Mesenchymal stem cell (in vitro differentiated cells and primary cell): ENCODE measurements around the gene SNRNP40.

ENCODE experiments used
- DNase-seq: peaks from one replicate; pipeline ENCODE4 v3.0.0-alpha.2; 2013
- H2AFZ ChIP-seq: one replicate; pipeline ENCODE4 v1.6.1; 2013; ENCODE audit warnings: low read depth, mild to moderate bottlenecking, control low read depth, inconsistent platforms, low read length, moderate library complexity
- H2AK5ac ChIP-seq: 2 replicates; pipeline ENCODE4 v1.6.1; 2013; ENCODE audit warnings: low read length, moderate library complexity, mild to moderate bottlenecking, inconsistent platforms; ENCODE audit not compliant: severe bottlenecking
- H2BK120ac ChIP-seq: one replicate; pipeline ENCODE4 v1.6.1; 2013; ENCODE audit warnings: low read depth, mild to moderate bottlenecking, inconsistent platforms, low read length, moderate library complexity
- H2BK12ac ChIP-seq, 2 experiments: one replicate each; pipeline ENCODE4 v1.6.1; 2013; ENCODE audit warnings: inconsistent platforms in 2 of 2, low read length in 2 of 2, mild to moderate bottlenecking in 2 of 2, moderate library complexity in 2 of 2, control low read depth in 1 of 2
- H2BK15ac ChIP-seq: one replicate; pipeline ENCODE4 v1.6.1; 2013; ENCODE audit warnings: mild to moderate bottlenecking, low read depth, inconsistent platforms; ENCODE audit not compliant: poor library complexity, severe bottlenecking
- H2BK5ac ChIP-seq: 2 replicates; pipeline ENCODE4 v1.6.1; 2013; ENCODE audit warnings: low read depth, mild to moderate bottlenecking, low read length, control low read depth, inconsistent platforms; ENCODE audit not compliant: poor library complexity, severe bottlenecking
- H3K14ac ChIP-seq, 2 experiments: one replicate each; pipeline ENCODE4 v1.6.1; 2013; ENCODE audit warnings: inconsistent platforms in 2 of 2, low read length in 2 of 2, control low read depth in 1 of 2, mild to moderate bottlenecking in 1 of 2, moderate library complexity in 1 of 2
- H3K18ac ChIP-seq, 2 experiments: one replicate each; pipeline ENCODE4 v1.6.1; 2013; ENCODE audit warnings: inconsistent platforms in 2 of 2, low read length in 2 of 2, control low read depth in 1 of 2, low read depth in 1 of 2, mild to moderate bottlenecking in 1 of 2
- H3K23ac ChIP-seq, 2 experiments: one replicate each; pipeline ENCODE4 v1.6.1; 2013; ENCODE audit warnings: inconsistent platforms in 2 of 2, low read length in 2 of 2, mild to moderate bottlenecking in 2 of 2, moderate library complexity in 2 of 2, control low read depth in 1 of 2
- H3K27ac ChIP-seq: 2 replicates; pipeline ENCODE4 v1.5.1; 2013; ENCODE audit warnings: mild to moderate bottlenecking, moderate library complexity, low read length, control low read depth, inconsistent platforms; ENCODE audit not compliant: poor library complexity, severe bottlenecking
- H3K27me3 ChIP-seq, 2 experiments: 2 replicates each; pipeline versions ENCODE4 v1.6.1 to v1.7.0; 2013; ENCODE audit warnings: low read length in 2 of 2, mild to moderate bottlenecking in 2 of 2, moderate library complexity in 2 of 2, control low read depth in 1 of 2, inconsistent platforms in 1 of 2; ENCODE audit not compliant: control insufficient read depth in 1 of 2, insufficient read depth in 1 of 2
- H3K36me3 ChIP-seq, 2 experiments: 2 replicates each; pipeline versions ENCODE4 v1.6.1 to v1.7.0; 2013; ENCODE audit warnings: low read length in 2 of 2, control low read depth in 1 of 2, inconsistent platforms in 1 of 2, low read depth in 1 of 2, mild to moderate bottlenecking in 1 of 2; ENCODE audit not compliant: insufficient read depth in 2 of 2, control insufficient read depth in 1 of 2
- H3K4ac ChIP-seq, 2 experiments: one replicate each; pipeline ENCODE4 v1.6.1; 2013; ENCODE audit warnings: inconsistent platforms in 2 of 2, low read length in 2 of 2, mild to moderate bottlenecking in 2 of 2, moderate library complexity in 2 of 2, control low read depth in 1 of 2, low read depth in 1 of 2
- H3K4me1 ChIP-seq: 2 replicates; pipeline ENCODE4 v1.6.1; 2013; ENCODE audit warnings: low read depth, low read length, control low read depth; ENCODE audit not compliant: control insufficient read depth, insufficient read depth
- H3K4me2 ChIP-seq: 2 replicates; pipeline ENCODE4 v1.6.1; 2013; ENCODE audit warnings: low read length, mild to moderate bottlenecking, inconsistent platforms; ENCODE audit not compliant: poor library complexity, severe bottlenecking
- H3K4me3 ChIP-seq, 2 experiments: 2 replicates each; pipeline versions ENCODE4 v1.5.1 to v1.7.0; 2013; ENCODE audit warnings: low read length in 2 of 2, mild to moderate bottlenecking in 2 of 2, control low read depth in 1 of 2, low read depth in 1 of 2; ENCODE audit not compliant: insufficient read depth in 1 of 2
- H3K79me1 ChIP-seq: replicated peaks from 2 replicates; pipeline ENCODE4 v1.6.1; 2013; ENCODE audit warnings: mild to moderate bottlenecking, control low read depth, low read length, inconsistent platforms; ENCODE audit not compliant: poor library complexity, severe bottlenecking
- H3K9ac ChIP-seq: 2 replicates; pipeline ENCODE4 v1.7.0; 2013; ENCODE audit warnings: mild to moderate bottlenecking, low read length, moderate library complexity
- H3K9me3 ChIP-seq: 2 replicates; pipeline ENCODE4 v1.7.0; 2013; ENCODE audit warnings: mild to moderate bottlenecking, low read length; ENCODE audit not compliant: control insufficient read depth
- H4K8ac ChIP-seq: one replicate; pipeline ENCODE4 v1.6.1; 2013; ENCODE audit warnings: inconsistent platforms, mild to moderate bottlenecking, low read length, moderate library complexity
- H4K91ac ChIP-seq: one replicate; pipeline ENCODE4 v1.6.1; 2013; ENCODE audit warnings: mild to moderate bottlenecking, low read length, inconsistent platforms
- WGBS: methylation state at CpG from one replicate; pipeline ENCODE4 v1.1.7; 2013; ENCODE audit warnings: mixed read lengths; 5-methylcytosine and 5-hydroxymethylcytosine counted together

Gene SNRNP40

DNA sequence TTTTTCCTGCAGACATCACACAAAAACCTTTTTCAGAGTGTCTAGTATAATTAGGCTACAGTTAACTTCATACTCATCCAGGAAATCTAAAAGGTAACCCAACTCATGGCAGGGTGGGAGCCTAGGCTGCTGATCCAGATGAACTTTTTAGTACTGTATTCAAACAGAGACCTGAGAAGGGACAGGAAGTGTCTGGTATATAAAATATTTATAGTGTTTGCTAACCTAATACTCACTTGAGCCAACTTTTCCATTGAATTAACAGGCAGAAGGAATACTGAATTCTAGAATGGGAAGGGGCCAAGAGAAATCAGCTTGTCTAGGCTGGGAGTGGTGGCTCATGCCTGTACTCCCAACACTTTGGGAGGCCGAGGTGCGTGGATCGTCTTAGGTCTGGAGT, 34.7 kb downstream of the SNRNP40 start:
- 100% methylated on average over 3 of the region's 3 CpGs for WGBS
- H3K4me3 ChIP-seq: no peak overlapping the region
- no peak for DNase-seq
- no peaks in the 10 kb centered on the region for H3K27me3 ChIP-seq
- H2BK120ac ChIP-seq: no peak overlapping the region
- no peak overlapping the region for H3K23ac ChIP-seq
- H3K79me1 ChIP-seq: peaks cover 5% of the 10 kb centered on the region
- no peak overlapping the region for H3K4ac ChIP-seq
- H3K4me2 ChIP-seq: no peak overlapping the region
- H3K18ac ChIP-seq: no peak overlapping the region
- H4K8ac ChIP-seq: no peak overlapping the region
- H3K9ac ChIP-seq: no peak overlapping the region
- no peak overlapping the region for H4K91ac ChIP-seq
- H2AK5ac ChIP-seq: no peak overlapping the region
- peaks cover 25 to 87% of the 10 kb centered on the region in 2 experiments for H3K36me3 ChIP-seq
- H2BK5ac ChIP-seq: no peak overlapping the region
- H3K4me1 ChIP-seq: no peaks in the 10 kb centered on the region
- H2AFZ ChIP-seq: no peak overlapping the region
- H3K14ac ChIP-seq: no peak overlapping the region
- no peaks in the 10 kb centered on the region for H3K9me3 ChIP-seq
- no peak overlapping the region for H2BK15ac ChIP-seq
- H2BK12ac ChIP-seq: no peak overlapping the region
- H3K27ac ChIP-seq: no peak overlapping the region

DNA sequence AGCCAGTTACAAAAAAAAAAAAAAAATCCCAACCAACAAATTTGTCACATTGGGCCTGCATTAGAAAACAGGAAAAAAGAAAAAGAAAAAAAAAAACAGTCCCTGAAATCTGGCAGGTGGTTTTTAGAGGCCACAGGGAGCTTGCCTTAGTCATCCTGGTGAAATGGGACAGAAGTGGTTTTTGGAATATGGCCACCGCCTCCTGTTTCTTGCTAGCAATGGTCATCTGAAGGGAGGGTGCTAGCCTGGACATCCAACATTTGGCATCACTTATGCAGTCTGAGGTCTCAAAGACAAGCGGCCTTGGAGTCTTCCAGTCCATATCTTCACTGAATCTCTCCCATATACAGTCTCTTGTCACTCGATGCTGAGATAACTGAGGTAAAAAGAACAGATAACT, 36.8 kb downstream of the SNRNP40 start:
- no peaks in the 10 kb centered on the region for H3K9me3 ChIP-seq
- H3K14ac ChIP-seq: no peak overlapping the region
- no peak overlapping the region for H3K18ac ChIP-seq
- peaks cover 22 to 66% of the 10 kb centered on the region in 2 experiments for H3K36me3 ChIP-seq
- no peak overlapping the region for H4K8ac ChIP-seq
- H3K9ac ChIP-seq: no peak overlapping the region
- H2BK5ac ChIP-seq: no peak overlapping the region
- peaks cover 2% of the 10 kb centered on the region for H3K79me1 ChIP-seq
- H3K27ac ChIP-seq: no peak overlapping the region
- no peak overlapping the region for H3K23ac ChIP-seq
- no peak overlapping the region for H2BK120ac ChIP-seq
- no peak overlapping the region for H4K91ac ChIP-seq
- no peak overlapping the region for H2BK15ac ChIP-seq
- no peak overlapping the region for H3K4ac ChIP-seq
- H3K27me3 ChIP-seq: no peaks in the 10 kb centered on the region
- WGBS: 100% methylated on average over 1 of the region's 3 CpGs
- no peak overlapping the region for H3K4me2 ChIP-seq
- no peak overlapping the region for H3K4me3 ChIP-seq
- H2AFZ ChIP-seq: no peak overlapping the region
- H3K4me1 ChIP-seq: no peaks in the 10 kb centered on the region
- no peak overlapping the region for H2BK12ac ChIP-seq
- no peak overlapping the region for H2AK5ac ChIP-seq
- no peak for DNase-seq

DNA sequence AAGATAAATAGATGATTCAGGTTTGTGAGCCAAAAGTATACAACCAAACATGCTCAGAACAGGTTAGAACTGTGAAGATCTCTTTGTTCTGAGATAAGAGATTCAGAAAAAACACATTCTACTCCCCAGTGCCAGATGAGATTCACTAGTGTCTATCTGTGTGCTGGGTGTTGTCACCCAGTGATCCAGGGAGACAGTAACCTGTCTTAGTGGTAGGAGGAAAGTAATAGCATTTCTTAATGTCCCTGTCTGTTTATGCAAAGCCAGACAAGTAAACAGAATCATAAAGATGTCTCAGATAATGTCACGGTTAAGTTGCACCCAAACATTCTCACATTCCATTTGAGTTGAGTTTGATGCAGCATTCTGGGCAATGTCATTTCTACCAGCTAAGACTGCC, 38.0 kb downstream of the SNRNP40 start:
- H2BK15ac ChIP-seq: no peak overlapping the region
- H2AK5ac ChIP-seq: no peak overlapping the region
- H3K79me1 ChIP-seq: no peaks in the 10 kb centered on the region
- no peak overlapping the region for H3K18ac ChIP-seq
- no peak overlapping the region for H2BK12ac ChIP-seq
- no peak overlapping the region for H3K23ac ChIP-seq
- H3K9ac ChIP-seq: no peak overlapping the region
- H3K27ac ChIP-seq: no peak overlapping the region
- no peaks in the 10 kb centered on the region for H3K9me3 ChIP-seq
- no peak overlapping the region for H4K91ac ChIP-seq
- no peak overlapping the region for H3K4me2 ChIP-seq
- no peaks in the 10 kb centered on the region for H3K4me1 ChIP-seq
- no peak overlapping the region for H2AFZ ChIP-seq
- H3K27me3 ChIP-seq: no peaks in the 10 kb centered on the region
- no peak overlapping the region for H2BK120ac ChIP-seq
- H4K8ac ChIP-seq: no peak overlapping the region
- H3K4me3 ChIP-seq: no peak overlapping the region
- H3K14ac ChIP-seq: no peak overlapping the region
- no peak for DNase-seq
- 83% methylated on average over 1 of the region's 1 CpG for WGBS
- no peak overlapping the region for H3K4ac ChIP-seq
- no peak overlapping the region for H2BK5ac ChIP-seq
- H3K36me3 ChIP-seq: peaks cover 22 to 54% of the 10 kb centered on the region in 2 experiments

DNA sequence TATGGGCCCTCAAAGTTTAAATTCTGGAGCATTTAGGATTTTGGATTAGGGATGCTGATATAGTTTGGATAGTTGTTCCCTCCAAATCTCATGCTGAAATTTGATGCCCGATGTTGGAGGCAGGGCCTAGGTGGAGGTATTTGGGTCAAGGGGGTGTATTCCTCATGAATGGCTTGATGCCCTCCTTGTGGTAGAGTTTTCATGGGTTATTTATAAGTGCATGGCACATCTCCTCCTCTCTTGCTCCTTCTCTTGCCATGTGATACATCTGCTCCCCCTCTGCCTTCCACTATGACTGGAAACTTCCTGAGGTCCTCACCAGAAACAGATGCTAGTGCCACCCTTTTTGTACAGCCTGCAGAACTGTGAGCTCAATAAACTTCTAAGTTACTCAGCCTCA, 39.4 kb downstream of the SNRNP40 start:
- peaks cover 18 to 47% of the 10 kb centered on the region in 2 experiments for H3K36me3 ChIP-seq
- no peak overlapping the region for H3K4me2 ChIP-seq
- no peak overlapping the region for H3K23ac ChIP-seq
- H3K79me1 ChIP-seq: no peaks in the 10 kb centered on the region
- H3K9ac ChIP-seq: no peak overlapping the region
- no peaks in the 10 kb centered on the region for H3K4me1 ChIP-seq
- no peak overlapping the region for H3K18ac ChIP-seq
- H3K27ac ChIP-seq: no peak overlapping the region
- DNase-seq: no peak
- WGBS: 91% methylated on average over 1 of the region's 1 CpG
- H3K4me3 ChIP-seq: no peak overlapping the region
- no peak overlapping the region for H2AFZ ChIP-seq
- no peak overlapping the region for H4K91ac ChIP-seq
- no peak overlapping the region for H3K14ac ChIP-seq
- no peak overlapping the region for H3K4ac ChIP-seq
- no peak overlapping the region for H2BK12ac ChIP-seq
- no peak overlapping the region for H2BK15ac ChIP-seq
- H3K27me3 ChIP-seq: no peaks in the 10 kb centered on the region
- no peak overlapping the region for H2BK120ac ChIP-seq
- no peak overlapping the region for H2BK5ac ChIP-seq
- no peaks in the 10 kb centered on the region for H3K9me3 ChIP-seq
- H2AK5ac ChIP-seq: no peak overlapping the region
- H4K8ac ChIP-seq: no peak overlapping the region
